Activated T-cell treated with anti-CD3 and anti-CD28 coated beads, Interleukin-2, amount 50 U/mL, for 4 hours (primary cell): Measurements from ENCODE around the gene ZNF311. TPM values are rescaled to one million over a fixed set of nuclear protein-coding genes. Genes with fewer than 3 reads are reported as not detected.
A peak's percentile ranks its signal among the peaks of the same experiment; 100 is the strongest.

Source experiments
- ATAC-seq, 2 donors: fragments of 200-7000 bp; cut with Tn5 transposase; one replicate each; pipeline ENCODE4 v1.10.0; 2021
- DNase-seq: peaks from one replicate; pipeline ENCODE4 v3.0.0-alpha.2; 2020
- H3K27me3 Mint-ChIP-seq: one replicate; pipeline ENCODE4 v1.8.0; 2021; ENCODE audit warnings: low read depth, mixed read lengths
- H3K36me3 Mint-ChIP-seq: one replicate; pipeline ENCODE4 v1.8.0; 2022; ENCODE audit warnings: mixed read lengths; ENCODE audit not compliant: insufficient read depth
- H3K4me1 Mint-ChIP-seq: one replicate; pipeline ENCODE4 v1.8.0; 2021; ENCODE audit warnings: low read depth, mixed read lengths
- H3K4me3 Mint-ChIP-seq: one replicate; pipeline ENCODE4 v1.8.0; 2021; ENCODE audit warnings: mild to moderate bottlenecking, moderate library complexity, mixed read lengths
- H3K9me3 Mint-ChIP-seq: one replicate; pipeline ENCODE4 v1.8.0; 2021; ENCODE audit warnings: mixed read lengths
- total RNA-seq, 3 donors: library from RNA; stranded (reverse); gene quantifications; one replicate each; pipeline ENCODE4 v1.2.1, GENCODE V29; 2021

ZNF311 gene
- total RNA-seq, 3 donors from 2014 or later: 0.48 to 0.53 (median 0.52) TPM

DNA sequence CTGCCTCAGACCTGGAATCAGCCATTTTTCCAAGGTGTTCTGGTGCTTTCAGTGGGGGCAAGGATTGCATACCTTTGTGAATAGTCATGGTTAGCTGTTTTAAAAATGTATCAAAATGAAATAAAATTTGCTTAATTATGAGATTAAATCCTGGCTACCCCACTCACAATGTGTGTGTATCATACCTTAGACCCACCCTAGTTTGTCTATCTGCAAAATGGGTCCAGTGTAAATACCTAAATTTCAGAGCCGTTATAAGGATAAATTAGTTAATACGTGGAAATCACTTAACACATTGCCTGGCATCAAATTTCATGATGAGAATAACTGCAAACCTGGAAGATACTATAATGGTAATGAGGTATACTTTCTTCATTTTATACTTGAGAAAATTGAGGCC, 3.0 kb upstream of the ZNF311 start:
- Mint-ChIP-seq H3K4me1 (peaks cover 22% of the 10 kb centered on the region), H3K27me3 (peaks cover 19% of the 10 kb centered on the region), H3K9me3 (peaks cover 6% of the 10 kb centered on the region), H3K36me3 (no peaks in the 10 kb centered on the region), H3K4me3 (no peak overlapping the region)
- DNase-seq (no peak), ATAC-seq (no peak)

DNA sequence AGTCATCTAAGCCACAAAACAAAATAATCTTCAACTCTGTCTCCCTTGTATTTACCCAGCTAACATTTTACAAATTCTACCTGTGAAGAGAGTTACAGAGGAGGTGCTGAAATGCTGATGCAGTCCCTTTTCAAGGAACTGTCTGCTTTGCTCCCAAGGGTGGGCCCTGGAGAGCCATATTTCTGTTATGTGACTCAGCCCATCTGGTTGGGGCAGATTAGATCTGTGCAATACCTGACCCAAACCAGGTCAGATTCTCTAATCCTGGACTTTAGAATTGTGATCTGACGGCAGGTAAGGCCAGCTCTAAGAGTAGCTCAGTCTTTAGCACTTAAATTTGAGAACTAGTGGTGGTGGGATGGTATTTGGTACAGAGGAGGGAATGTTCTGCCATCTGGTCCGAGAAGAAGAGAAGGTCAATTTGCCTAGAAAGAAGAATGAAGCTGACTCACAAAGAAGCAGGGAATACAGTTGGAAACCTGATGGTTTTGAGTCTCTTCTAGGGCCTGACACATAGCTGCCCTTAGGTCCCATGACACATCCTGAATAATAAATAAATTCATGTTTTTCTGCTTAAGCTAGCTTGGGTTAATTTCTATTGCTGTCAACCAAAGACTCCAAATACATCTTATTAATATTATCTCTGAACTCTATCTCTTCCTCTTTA, 8.1 kb downstream of the ZNF311 start:
- ATAC-seq (no peak), DNase-seq (no peak)
- no peaks in the 10 kb centered on the region for H3K9me3 Mint-ChIP-seq
- no peak overlapping the region for H3K4me3 Mint-ChIP-seq
- H3K4me1 Mint-ChIP-seq: no peaks in the 10 kb centered on the region
- no peaks in the 10 kb centered on the region for H3K36me3 Mint-ChIP-seq
- H3K27me3 Mint-ChIP-seq: peaks cover 15% of the 10 kb centered on the region

DNA sequence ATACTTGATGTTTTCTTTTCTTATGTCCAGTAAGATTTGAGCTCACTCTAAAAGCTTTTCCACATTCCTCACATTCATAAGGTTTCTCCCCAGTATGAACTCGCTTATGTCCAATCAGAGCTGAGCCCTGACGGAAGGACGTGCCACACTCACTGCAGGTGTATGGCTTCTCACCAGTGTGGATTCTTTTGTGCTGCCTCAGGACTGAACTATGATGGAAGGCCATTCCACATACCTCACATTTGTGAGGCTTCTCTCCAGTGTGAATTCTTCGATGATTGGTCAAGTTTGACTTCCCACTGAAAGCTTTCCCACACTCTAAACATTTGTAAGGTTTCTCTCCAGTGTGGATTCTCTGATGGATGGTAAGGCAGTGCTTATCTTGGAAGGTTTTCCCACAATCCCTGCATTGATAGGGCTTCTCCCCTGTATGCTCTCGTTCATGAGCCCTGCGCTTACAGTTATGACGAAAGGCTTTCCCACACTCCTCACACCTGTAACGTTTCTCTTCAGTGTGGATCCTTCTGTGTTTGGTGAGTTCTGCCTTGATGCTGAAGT, 9.9 kb downstream of the ZNF311 start:
- H3K4me1 Mint-ChIP-seq: no peaks in the 10 kb centered on the region
- no peak overlapping the region for H3K4me3 Mint-ChIP-seq
- H3K27me3 Mint-ChIP-seq: peaks cover 16% of the 10 kb centered on the region
- DNase-seq (no peak), ATAC-seq (no peak)
- no peaks in the 10 kb centered on the region for H3K36me3 Mint-ChIP-seq
- no peaks in the 10 kb centered on the region for H3K9me3 Mint-ChIP-seq

DNA sequence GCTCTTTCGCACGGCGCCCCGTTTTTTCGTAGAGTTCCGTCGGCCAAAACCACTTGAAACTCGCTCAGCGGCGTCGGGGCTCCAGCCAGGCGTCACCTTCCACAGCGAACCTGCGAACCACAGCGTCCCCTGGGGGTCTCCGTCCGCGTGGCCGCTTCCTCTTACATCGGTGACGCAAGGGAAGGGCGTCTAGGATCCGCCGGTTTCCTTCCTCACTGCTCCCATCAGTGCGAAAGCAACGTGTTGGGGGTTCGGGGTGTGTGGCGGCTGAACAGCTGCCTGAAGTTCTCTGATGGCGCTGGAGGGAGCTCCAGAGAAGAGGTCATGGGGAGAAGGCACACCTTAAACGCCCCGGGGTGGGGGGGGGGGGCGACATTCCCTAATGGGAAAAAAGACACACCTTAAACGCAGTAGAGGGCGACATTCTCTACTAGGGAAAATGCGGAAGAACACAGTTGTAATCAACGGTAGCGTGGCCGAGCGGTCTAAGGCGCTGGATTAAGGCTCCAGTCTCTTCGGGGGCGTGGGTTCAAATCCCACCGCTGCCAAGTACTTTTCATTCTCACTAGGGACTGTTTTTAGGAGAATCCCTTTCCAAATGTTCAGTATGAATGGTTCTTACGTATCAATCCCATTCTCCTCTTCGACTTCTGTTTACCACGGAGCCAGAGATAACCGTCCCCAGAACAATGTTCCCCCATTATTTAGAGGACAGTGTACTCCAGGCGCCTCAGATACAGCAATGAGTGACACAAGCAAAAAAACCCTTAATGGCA, 16.4 kb downstream of the ZNF311 start:
- peaks cover 36% of the 10 kb centered on the region for H3K27me3 Mint-ChIP-seq
- ATAC-seq: peak; percentile 75 to 82

DNA sequence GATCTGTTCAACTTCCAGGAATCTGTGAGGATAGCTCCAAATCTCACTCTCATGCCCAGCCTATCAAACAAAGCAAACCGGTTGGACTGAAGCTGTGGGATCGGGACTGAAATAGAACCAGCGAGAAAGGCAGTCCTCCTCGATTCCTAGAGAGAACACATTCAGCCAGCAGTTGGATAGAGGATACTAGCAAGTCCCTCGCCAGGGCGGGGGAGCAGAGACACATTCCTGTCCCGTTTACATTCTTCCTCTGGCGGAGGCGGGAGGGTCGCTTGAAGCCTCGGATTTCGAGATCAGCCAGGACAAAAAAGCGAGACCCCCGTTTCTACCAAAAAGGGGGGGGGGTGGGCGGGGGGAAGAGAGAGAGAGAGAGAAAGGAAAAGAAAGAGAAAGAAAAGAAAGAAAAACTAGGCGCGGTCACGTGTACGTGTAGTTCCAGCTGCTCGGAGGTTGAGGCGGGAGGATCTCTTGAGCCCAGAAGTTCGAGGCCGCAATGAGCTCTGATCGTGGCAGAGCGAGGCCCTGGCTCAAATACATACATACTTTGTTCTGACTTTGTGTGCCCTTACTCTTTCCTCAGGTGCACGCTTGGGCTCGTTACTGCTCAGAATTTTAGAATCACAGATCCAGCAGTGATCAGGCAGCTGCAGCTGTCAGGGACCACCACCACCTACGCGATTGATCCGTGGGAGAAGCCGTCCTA, 19.5 kb downstream of the ZNF311 start:
- Mint-ChIP-seq H3K4me1 (peaks cover 38% of the 10 kb centered on the region), H3K9me3 (no peaks in the 10 kb centered on the region), H3K27me3 (peaks cover 42% of the 10 kb centered on the region), H3K36me3 (no peaks in the 10 kb centered on the region), H3K4me3 (peak overlapping the region; percentile 68)
- DNase-seq (no peak), ATAC-seq (no peak)

More for the DNA sequence above, 16.4 kb downstream of the ZNF311 start:
- Mint-ChIP-seq H3K4me1 (peaks cover 18% of the 10 kb centered on the region), H3K9me3 (no peaks in the 10 kb centered on the region), H3K36me3 (no peaks in the 10 kb centered on the region), H3K4me3 (peak overlapping the region; percentile 73)
- peak; percentile 61 for DNase-seq

DNA sequence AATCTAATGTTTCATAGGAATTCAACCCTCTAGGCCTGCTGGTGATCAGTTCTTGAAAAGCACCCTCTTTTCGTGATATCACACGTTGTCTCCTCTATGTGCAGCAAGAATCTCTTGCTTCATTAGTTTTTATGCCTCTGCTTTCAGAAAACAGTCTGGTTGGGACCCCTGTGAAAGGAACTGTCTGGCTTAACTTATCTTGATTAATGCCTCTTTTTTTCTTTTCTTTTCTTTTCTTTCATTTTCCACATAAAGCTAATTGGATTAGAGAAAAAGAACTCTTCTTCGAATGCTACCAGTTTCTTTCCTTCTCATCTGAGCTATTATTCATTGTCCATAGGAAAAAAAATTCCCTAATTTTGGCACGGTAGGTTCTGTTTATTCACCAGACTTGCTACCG, 21.3 kb downstream of the ZNF311 start:
- H3K36me3 Mint-ChIP-seq: no peaks in the 10 kb centered on the region
- H3K4me1 Mint-ChIP-seq: peaks cover 42% of the 10 kb centered on the region
- ATAC-seq (no peak), DNase-seq (no peak)
- peaks cover 39% of the 10 kb centered on the region for H3K27me3 Mint-ChIP-seq
- H3K9me3 Mint-ChIP-seq: no peaks in the 10 kb centered on the region
- H3K4me3 Mint-ChIP-seq: no peak overlapping the region

DNA sequence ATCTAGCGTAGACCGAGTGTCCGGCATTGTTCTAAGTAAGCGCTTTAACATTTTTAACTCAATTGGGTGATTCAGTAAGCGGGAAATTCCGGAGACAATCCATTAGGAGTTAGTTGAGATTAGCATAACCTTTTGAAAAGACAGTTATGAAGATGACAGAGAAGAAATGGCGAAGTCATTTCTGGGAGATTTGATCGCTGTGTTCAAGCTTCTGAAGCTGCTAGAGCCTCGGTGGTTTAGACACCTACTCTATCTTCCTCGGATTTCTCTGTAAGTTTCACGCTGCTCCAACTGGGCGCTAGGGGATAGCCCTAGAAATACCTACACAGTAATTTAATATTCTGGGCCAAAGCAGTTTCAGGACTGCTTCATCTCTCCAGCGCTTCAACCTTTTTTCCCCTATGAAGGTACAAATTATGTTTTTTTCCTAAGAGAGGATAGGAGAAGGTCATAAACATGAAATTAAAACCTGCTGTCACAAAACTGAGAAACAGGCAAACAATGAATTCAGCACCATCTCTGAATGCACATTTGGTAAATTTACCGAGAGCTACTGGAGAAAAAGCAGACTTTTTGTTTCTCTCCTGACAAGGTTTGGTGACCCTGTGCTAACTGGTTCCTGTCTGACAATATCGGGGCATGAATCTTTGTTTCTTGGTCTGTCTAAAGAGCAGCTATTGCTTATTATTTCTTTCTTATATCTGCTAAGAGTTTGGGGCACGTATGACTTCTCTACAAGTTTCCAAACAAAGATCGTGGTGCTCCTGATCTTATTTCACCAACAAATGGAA, 22.4 kb downstream of the ZNF311 start:
- Mint-ChIP-seq H3K4me3 (peak overlapping the region; percentile 91), H3K9me3 (no peaks in the 10 kb centered on the region), H3K4me1 (peaks cover 40% of the 10 kb centered on the region), H3K36me3 (no peaks in the 10 kb centered on the region), H3K27me3 (peaks cover 43% of the 10 kb centered on the region)
- no peak for DNase-seq
- peak; percentile 33 to 36 for ATAC-seq

DNA sequence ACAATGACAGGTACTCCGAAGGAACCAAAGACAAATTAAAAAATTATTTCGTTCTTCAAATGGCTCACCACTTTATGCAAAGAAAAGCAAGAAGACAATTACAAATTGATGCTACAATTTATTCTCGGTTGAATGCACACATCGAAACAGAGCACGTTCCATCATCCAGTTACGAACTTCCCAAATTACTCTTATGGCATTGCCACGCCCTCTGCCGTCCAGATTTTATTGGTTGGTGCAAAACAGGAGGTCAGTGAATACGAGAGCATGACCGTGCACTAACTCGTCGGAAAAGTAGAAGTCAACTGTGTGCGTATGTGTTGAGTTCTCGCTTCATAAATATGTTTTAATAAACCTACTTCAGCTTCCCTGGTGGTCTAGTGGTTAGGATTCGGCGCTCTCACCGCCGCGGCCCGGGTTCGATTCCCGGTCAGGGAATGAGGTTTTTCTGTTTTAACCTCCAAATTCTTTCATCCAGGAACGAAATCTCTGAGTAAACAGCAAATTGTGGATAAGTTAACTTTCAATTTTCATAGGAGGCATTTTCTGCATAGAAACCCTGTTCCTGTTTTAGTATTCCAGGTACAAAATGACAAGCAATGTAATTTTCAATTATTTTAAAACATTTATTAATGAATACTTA, 23.2 kb downstream of the ZNF311 start:
- DNase-seq: peak; percentile 76
- Mint-ChIP-seq H3K4me3 (peak overlapping the region; percentile 91), H3K4me1 (peaks cover 44% of the 10 kb centered on the region), H3K36me3 (no peaks in the 10 kb centered on the region), H3K9me3 (no peaks in the 10 kb centered on the region), H3K27me3 (peaks cover 47% of the 10 kb centered on the region)
- ATAC-seq: peak; percentile 47 to 68

DNA sequence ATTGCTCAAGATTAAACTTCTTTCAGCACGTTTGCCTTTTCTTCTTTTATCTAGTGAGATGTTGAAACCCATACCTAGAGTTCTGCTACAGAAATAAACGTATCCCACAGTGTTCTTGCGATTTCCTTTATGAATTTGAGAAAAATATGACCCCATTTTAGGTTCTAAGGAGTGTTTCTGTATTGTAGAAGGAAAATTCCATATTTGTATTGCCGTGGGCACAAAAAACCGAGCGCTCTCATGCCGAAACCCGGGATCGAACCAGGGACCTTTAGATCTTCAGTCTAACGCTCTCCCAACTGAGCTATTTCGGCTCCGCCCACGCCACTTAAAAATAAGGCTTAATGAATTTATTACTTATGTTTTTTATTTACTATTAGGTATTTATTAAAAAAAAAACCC, 23.7 kb downstream of the ZNF311 start:
- H3K27me3 Mint-ChIP-seq: peaks cover 46% of the 10 kb centered on the region

DNA sequence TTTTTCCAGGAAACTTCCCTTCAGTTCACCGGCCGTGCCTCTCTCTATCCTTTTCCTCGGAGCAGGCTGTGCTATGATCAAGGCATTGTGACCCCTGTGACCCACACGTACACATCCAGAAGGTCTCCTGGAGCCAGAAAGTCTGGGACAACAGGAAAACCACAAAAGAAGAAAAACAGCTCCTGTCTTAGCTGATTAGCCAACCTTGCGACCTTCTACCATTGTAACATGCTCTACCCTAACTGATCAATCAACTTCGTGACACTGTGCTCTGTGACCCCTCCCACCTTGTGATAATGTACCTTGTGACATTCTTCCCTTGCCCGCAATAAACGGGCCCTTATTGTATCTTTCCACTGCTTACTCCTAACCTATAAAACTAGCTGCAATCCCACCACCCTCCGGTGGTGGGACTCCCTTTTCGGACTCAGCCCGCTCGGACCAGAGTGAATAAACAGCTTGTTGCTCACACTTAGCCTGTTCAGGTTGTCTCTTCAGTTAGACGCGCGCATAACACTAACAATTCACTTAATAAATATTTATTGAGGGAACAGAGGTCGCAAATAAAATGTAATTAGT, 24.2 kb downstream of the ZNF311 start:
- H3K4me3 Mint-ChIP-seq: peak overlapping the region; percentile 91
- DNase-seq (peak; percentile 25), ATAC-seq (peak; percentile 59 to 61)
- H3K4me1 Mint-ChIP-seq: peaks cover 45% of the 10 kb centered on the region
- no peaks in the 10 kb centered on the region for H3K36me3 Mint-ChIP-seq
- no peaks in the 10 kb centered on the region for H3K9me3 Mint-ChIP-seq
- peaks cover 43% of the 10 kb centered on the region for H3K27me3 Mint-ChIP-seq

More for the DNA sequence above, 23.7 kb downstream of the ZNF311 start:
- peak; percentile 76 for DNase-seq
- Mint-ChIP-seq H3K36me3 (no peaks in the 10 kb centered on the region), H3K4me3 (peak overlapping the region; percentile 91), H3K9me3 (no peaks in the 10 kb centered on the region), H3K4me1 (peaks cover 45% of the 10 kb centered on the region)
- ATAC-seq: peak; percentile 13 to 28

DNA sequence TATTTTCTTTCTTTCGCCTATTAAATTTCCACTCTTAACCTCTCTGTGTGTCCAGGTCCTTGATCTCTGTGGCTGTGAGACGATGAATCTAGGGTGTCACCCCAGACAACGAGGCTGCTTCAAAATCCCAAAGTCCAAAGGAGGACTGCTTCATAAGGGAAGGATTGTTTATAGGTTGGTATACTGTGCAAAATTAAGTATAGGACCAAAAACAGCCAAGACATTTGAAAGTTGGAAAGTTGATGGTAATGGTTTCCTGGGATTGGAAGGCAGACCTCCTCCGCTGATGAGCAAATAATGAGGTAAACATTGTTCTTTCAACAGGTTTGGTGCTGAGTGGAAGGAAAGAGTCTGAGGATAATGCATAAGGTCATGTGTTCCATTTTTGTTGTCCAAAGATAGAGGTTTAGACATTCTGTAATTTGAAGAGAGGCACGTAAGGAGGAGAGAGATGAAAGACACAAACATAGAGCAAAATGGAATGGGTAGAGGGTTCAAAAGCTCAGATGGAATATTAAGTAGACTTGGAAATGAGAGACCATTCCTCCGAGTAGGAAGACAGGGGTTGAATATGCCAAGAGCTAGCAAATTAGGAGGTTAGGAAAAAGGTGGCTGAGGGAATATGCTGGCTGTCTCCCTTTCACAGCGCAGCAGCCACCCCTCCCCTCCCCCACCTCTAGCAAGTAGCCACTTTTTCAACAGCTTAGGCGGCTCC, 24.8 kb downstream of the ZNF311 start:
- Mint-ChIP-seq H3K4me1 (peaks cover 42% of the 10 kb centered on the region), H3K27me3 (peaks cover 38% of the 10 kb centered on the region), H3K36me3 (no peaks in the 10 kb centered on the region), H3K9me3 (no peaks in the 10 kb centered on the region), H3K4me3 (peak overlapping the region; percentile 91)
- ATAC-seq (no peak), DNase-seq (no peak)

DNA sequence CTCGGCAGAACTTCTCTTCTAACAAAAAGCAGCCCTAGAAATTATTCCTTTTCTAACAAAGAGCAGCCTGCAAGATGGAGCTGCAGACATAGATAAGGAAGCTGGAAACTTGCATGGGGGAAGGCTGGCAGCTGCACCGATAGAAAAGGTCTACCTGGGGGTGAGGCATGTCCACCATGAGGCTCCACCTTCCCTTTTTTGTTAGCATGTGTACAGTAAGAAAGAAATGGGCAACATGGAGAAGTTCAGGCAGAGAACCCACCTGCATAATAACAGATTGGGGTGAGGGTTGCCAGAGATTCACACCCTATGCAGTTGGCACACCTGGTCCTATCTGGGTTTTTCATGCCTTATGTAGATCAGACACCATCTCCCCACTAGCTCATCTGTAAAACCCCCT, 25.4 kb downstream of the ZNF311 start:
- Mint-ChIP-seq H3K27me3 (peaks cover 32% of the 10 kb centered on the region), H3K36me3 (no peaks in the 10 kb centered on the region), H3K9me3 (no peaks in the 10 kb centered on the region), H3K4me3 (no peak overlapping the region), H3K4me1 (peaks cover 37% of the 10 kb centered on the region)
- DNase-seq (no peak), ATAC-seq (no peak)
